T-helper 1 cell (primary cell): ENCODE data around the gene TPT1.

Source experiments
- DNase-seq, 5 donors: peaks; one replicate each; pipeline ENCODE4 v3.0.0-alpha.2; 2012 to 2020

Gene TPT1

DNA sequence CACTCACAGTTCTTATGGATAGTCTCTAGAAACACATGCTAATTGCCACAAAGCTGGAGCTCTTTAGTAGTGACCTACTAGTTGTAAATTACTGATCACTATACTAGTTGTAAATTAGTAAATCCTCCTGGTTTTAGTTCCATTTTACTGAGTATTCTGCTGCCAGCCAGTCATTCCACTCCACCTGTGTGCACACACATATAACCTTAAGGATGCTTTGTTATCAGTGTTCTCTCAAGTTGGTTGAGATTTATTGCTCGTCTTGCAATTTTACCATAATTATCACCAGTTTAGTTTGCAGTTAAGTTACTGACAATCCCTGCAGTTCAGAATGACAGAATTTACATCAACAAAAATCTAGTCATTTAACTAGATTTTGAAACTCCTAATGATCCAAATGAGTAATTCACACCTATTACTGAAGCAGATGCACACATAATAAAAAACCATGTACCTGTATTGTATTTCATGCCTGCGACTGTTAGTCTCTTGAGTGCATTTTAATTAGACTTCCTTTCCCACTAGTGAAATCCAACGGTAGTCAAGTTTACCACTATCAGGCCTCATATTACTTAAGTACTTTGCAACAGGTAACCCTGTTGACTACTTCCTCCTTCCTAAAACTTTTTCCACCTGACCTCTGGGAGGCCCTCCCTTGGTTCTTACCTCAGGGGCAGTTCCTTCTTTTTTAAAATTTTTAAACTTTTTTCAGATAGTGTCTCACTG lies 7.6 kb downstream of the TPT1 start:
- DNase-seq = no peak

DNA sequence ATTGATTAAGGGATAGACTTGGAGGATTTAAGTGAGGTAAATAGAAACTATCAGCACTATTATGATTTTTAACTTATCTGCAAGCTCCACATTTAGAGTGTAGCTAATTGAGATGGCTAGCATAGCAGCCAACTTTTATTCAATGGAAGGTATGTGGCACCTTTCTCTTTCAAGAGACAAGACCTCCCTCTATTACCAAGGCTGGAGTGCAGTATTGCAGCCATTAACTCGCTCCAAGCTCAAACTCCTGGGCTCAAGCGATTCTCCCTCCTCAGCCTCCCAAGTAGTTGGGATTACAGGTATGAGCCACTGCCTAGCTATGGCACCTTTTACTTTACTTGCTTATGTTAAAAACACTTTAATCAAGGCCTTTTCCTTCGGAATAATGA lies 8.2 kb downstream of the TPT1 start:
- no peak for DNase-seq

GRCh38 chr13:45332036-45332830 lies 8.8 kb downstream of the TPT1 start:
- no peak for DNase-seq

DNA sequence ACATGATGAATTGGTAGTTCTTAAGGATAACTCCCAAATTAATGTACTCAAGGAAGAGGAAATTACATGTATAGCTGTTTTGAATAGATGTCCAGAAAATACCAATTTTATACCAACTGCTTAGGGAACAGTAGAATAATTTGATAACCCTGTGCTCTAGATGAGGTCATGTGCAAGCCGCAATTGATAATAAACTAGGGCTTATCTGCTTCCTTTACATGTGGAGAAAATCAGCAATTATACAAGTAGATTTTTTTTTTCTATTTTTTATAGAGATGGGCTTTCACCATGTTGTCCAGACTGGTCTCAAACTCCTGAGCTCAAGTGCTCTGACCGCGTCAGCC lies 9.3 kb downstream of the TPT1 start:
- no peak for DNase-seq

GRCh38 chr13:45331123-45331619 lies 9.8 kb downstream of the TPT1 start:
- no peak for DNase-seq

GRCh38 chr13:45328661-45329111 lies 12.3 kb downstream of the TPT1 start:
- DNase-seq = no peak

DNA sequence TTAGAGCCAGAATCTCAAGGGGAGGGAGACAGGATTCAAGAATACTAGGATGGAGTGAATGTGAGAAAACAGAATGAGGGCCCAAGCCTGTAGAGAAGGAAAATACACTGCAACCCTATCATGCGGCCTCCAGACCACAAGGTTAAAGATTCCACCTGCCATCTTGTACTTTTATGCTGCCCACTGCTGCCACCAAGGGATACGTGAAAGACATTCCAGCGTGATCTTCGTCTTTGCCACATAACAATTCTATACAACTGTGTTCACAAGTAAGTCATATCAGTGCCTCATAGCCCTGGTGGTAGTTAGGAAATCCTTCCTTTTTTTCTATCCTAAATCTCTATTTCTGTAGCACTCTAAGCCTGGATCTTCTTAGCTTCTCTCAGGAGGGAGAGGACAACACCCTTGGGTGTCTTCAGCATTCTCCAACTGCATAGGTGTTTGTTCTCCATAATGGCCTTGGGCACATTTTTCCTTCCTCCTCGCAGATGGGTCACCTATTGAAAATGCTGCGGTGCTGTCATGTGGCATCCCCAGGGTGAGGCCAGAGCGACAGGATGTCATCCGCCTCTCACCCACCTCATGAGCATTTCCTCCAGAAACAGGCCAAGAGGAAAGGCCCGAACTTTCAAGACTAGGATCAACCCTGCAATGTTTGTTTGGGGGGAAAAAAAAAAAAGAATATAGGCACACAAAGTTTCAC lies 13.6 kb downstream of the TPT1 start:
- DNase-seq = no peak

DNA sequence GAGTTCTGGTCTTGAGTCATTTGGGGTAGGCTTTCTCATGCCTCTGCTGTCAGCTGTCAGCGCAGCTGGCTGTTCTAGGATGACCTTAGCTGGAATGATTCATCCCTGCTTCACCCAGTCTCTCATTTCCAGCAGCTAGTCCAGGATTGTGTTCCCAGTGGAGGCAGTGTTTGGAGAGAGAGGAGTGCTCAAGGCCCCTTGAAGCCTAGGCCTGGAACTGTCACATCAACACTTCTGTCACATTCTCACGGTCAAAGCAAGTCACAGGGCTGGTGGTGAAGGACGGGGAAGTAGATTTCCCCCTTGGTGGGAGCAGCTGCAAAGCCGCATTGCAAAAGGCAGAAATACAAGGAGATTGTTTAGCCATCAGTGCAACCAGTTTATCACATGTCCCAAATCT lies 15.2 kb downstream of the TPT1 start:
- DNase-seq = no peak

GRCh38 chr13:45320876-45321629 lies 19.9 kb downstream of the TPT1 start:
- DNase-seq = no peak

DNA sequence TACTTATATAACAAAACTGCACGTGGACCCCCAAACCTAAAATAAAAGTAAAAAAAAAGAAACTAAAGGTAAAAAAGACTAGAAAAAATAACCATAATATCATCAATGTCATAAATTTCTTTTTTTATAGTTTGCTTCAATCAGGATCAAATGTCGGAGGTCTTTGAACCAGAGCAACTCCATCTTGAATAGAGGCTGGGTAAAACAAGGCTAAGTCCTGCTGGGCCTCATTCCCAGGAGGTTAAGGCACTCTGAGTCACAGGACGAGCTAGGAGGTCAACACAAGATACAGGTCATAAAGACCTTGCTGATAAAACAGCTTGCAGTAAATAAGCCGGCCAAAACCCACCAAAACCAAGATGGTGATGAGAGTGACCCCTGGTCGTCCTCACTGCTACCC lies 24.0 kb downstream of the TPT1 start:
- DNase-seq = no peak

- no peak for DNase-seq
Measured at GRCh38 chr13:45316338-45316737, 24.6 kb downstream of the TPT1 start.

GRCh38 chr13:45315520-45316167 lies 25.3 kb downstream of the TPT1 start:
- DNase-seq = no peak

- DNase-seq = no peak
Measured at GRCh38 chr13:45314822-45315221, 26.2 kb downstream of the TPT1 start.

GRCh38 chr13:45310341-45311131 lies 30.4 kb downstream of the TPT1 start:
- no peak for DNase-seq

DNA sequence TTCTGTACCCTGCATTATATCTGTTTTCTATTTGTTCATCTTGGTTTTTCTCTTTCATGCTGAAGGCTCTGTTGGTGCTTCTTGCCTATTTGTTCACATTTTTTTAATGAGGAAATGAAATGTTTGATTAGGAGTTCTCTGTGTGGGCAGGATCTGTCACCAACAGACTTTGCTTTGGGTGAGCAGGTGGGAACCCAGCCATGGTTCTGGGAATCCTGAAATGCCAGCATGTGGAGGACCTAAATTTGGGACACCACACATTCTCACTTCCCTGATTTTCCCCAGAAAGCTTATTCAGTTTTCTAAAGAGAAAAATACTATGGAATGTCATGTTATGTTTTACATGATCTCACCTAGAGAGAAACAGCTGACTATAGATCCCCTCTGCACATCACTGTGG lies 34.0 kb downstream of the TPT1 start:
- no peak for DNase-seq

GRCh38 chr13:45305079-45305478 lies 35.9 kb downstream of the TPT1 start:
- DNase-seq = no peak

DNA sequence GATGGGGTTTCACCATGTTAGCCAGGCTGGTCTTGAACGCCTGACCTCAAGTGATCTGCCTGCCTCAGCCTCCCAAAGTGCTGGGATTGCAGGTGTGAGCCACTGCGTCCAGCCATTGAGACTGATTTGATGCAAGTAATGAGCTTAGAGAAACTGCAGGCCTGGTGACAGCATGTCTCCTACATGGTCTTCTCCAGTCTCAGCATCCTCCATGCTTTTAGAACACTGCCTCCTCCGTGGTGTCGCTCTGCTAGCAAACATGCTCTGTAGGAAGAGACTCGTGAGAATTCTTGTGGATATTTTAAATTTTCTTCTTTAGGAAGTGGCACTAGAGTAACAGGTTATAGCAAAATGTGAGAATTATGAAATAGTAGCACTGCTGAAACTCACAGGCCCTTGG lies 37.1 kb downstream of the TPT1 start:
- no peak for DNase-seq

GRCh38 chr13:45303026-45303425 lies 38.0 kb downstream of the TPT1 start:
- DNase-seq = no peak

DNA sequence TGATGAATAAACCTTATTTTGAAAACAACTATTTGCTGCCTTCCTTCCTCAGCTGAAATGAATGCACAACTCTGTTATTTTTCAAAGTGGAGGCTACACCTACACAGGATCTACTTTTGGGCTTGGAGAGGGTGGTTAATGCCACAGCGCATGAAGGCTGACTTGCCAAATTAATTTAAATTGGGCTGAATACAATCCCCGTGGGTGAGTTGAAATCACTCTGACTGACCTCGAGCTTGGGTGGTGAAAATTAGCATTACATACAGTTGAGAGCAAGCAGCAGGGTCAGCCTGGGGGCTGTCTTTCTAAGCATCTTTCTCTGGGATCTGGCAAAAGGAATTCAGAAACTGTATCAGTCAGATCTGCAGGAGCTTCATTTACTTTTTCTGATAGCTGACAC lies 38.5 kb downstream of the TPT1 start:
- no peak for DNase-seq

DNA sequence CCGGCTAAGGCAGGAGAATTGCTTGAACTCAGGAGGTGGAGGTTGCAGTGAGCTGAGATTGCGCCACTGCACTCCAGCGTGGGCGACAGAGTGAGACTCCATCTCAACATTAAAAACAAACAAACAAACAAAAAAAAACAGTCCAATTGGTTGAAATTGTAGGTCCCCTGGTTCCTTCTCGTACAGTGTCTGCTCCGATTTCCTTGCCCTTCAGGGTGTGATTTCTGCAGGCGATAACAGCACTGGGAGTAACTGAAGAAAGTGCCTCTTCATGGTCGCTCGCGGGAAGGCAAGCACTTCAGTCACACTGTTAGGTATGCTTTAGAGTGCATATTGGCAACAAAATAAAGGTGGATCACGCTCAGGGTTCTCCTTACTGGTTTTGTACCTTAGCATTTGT lies 39.7 kb downstream of the TPT1 start:
- no peak for DNase-seq

DNA sequence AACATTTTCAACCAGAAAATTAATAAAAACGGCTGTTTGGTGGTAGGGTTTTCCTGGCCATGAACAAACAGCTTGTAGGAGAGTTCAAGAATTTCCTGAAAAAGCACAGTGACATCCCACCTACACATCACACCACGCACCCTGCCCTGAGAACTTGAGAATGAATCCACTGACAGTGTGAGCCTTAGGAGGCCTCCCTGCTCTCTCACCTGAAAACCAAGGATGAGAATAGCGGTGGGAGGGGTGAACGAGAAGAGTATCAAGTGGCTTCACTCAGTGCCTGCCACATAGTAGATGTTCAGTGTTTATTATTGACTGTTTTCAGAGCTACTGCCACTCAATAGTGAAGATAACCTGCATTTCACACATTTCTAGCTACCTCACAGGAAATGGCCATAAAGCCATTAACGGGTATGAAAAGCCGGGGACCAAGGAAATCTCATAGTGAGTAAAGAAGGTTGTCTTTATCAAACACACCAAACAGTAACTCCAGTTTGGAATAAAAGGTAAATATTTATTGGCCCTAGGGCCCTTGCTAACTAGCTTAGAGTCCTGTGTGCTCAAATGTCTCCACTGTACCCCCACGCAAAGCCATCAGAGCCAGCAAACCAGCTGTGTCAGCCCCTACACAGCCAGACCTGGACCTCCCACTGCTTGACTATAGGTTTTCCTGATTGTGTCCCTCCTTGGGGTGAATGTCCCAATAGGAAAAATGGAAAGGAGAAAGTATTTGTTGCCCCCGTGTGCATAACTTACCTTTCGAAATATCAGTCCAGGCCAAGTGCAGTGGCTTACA lies 40.6 kb downstream of the TPT1 start:
- no peak for DNase-seq
